Measurements from ENCODE around the gene EHBP1.
"Not testable (repeated sequence)": the region's sequence is repeated elsewhere in the genome, so short reads cannot be mapped to it uniquely, and the experiment has no call there.

The EHBP1 gene

GRCh38 chr2:63053081-63053888 is 347.8 kb downstream of the EHBP1 start:
- DNase-seq: no peak

GRCh38 chr2:63053889-63054602 is 348.5 kb downstream of the EHBP1 start:
- DNase-seq: no peak

- DNase-seq: no peak
Observed at GRCh38 chr2:63054841-63055225, 349.3 kb downstream of the EHBP1 start.

GRCh38 chr2:63055226-63056106 is 350.0 kb downstream of the EHBP1 start:
- no peak for DNase-seq

- no peak for DNase-seq
Observed at GRCh38 chr2:63056107-63057050, 350.9 kb downstream of the EHBP1 start.

- DNase-seq: no peak
Observed at GRCh38 chr2:63057249-63058143, 352.0 kb downstream of the EHBP1 start.

- DNase-seq: no peak
Observed at GRCh38 chr2:63058144-63058920, 352.8 kb downstream of the EHBP1 start.

GRCh38 chr2:63058921-63059792 is 353.6 kb downstream of the EHBP1 start:
- DNase-seq: no peak

GRCh38 chr2:63059793-63060471 is 354.4 kb downstream of the EHBP1 start:
- DNase-seq: no peak

- DNase-seq: no peak
Observed at GRCh38 chr2:63060472-63060991, 355.0 kb downstream of the EHBP1 start.

GRCh38 chr2:63064197-63064596 is 358.7 kb downstream of the EHBP1 start:
- no peak for DNase-seq

- no peak for DNase-seq
Observed at GRCh38 chr2:63064661-63065060, 359.1 kb downstream of the EHBP1 start.

- no peak for DNase-seq
Observed at GRCh38 chr2:63066265-63066664, 360.8 kb downstream of the EHBP1 start.

- no peak for DNase-seq
Observed at GRCh38 chr2:63066838-63067237, 361.3 kb downstream of the EHBP1 start.

GRCh38 chr2:63071664-63072063 is 366.2 kb downstream of the EHBP1 start:
- DNase-seq: no peak

- no peak for DNase-seq
Observed at GRCh38 chr2:63073994-63074393, 368.5 kb downstream of the EHBP1 start.

- not testable (repeated sequence) for DNase-seq
Observed at GRCh38 chr2:63074399-63074798, 368.9 kb downstream of the EHBP1 start.

All from C1 segment of cervical spinal cord (tissue), 14 donors.